Measurements from ENCODE around the gene TPRG1. TPM values are rescaled to one million over a fixed set of nuclear protein-coding genes. Genes with fewer than 3 reads are reported as not detected.

Gene TPRG1
- total and polyA plus RNA-seq, 2 of the 4 experiments (the other 2 are of a cell fraction) = 0.17 TPM; not detected in 1

GRCh38 chr3:189160519-189161309 is 11.1 kb upstream of the TPRG1 start:
- Histone ChIP-seq H2BK15ac (ENCODE audit: low read depth, low read length) (no peak overlapping the region), H2AK9ac (replicated peaks; ENCODE audit: low read depth, low read length, poor library complexity) (no peak overlapping the region), H2AFZ (replicated peaks; ENCODE audit: low read length, poor library complexity) (no peak overlapping the region), H3K14ac (replicated peaks; ENCODE audit: low read depth, low read length) (no peak overlapping the region), H3K9ac (ENCODE audit: low read depth, low read length) (no peak overlapping the region), H4K8ac (ENCODE audit: low read depth in 2 of 2, low read length in 2 of 2) (no peak overlapping the region), H3K27me3 (ENCODE audit: control insufficient read depth, insufficient read depth, low read length) (peaks cover 20% of the 10 kb centered on the region), H3K79me1 (ENCODE audit: low read depth in 1 of 2, low read length in 2 of 2) (no peaks in the 10 kb centered on the region), H3K4me1 (ENCODE audit: control insufficient read depth, insufficient read depth, low read length) (no peaks in the 10 kb centered on the region), H2AK5ac (ENCODE audit: low read depth, low read length) (no peak overlapping the region), H2BK5ac (ENCODE audit: low read depth, low read length, poor library complexity, severe bottlenecking) (no peak overlapping the region), H3K4me2 (ENCODE audit: low read depth, low read length) (no peak overlapping the region), H4K5ac (ENCODE audit: low read depth, low read length) (no peak overlapping the region), H3K56ac (ENCODE audit: extremely low read depth, insufficient read depth, low read length) (no peak overlapping the region), H3K9me1 (ENCODE audit: insufficient read depth, low read length) (no peaks in the 10 kb centered on the region), H2BK120ac (ENCODE audit: low read depth, low read length) (no peak overlapping the region), H4K20me1 (ENCODE audit: insufficient read depth, low read length) (no peaks in the 10 kb centered on the region), H3K23ac (ENCODE audit: low read depth, low read length) (no peak overlapping the region), H3K27ac (ENCODE audit: insufficient read depth, low read length) (no peak overlapping the region), H3K18ac (ENCODE audit: low read depth, low read length) (no peak overlapping the region), H3K4ac (ENCODE audit: low read depth, low read length) (no peak overlapping the region), H3K9me3 (ENCODE audit: control insufficient read depth, insufficient read depth, low read length) (no peaks in the 10 kb centered on the region), H3K36me3 (ENCODE audit: control insufficient read depth, insufficient read depth, low read length) (no peaks in the 10 kb centered on the region), H4K91ac (ENCODE audit: insufficient read depth, low read depth, low read length) (no peak overlapping the region), H3K4me3 (ENCODE audit: insufficient read depth, low read depth, low read length) (no peak overlapping the region), H2BK20ac (ENCODE audit: low read depth, low read length) (no peak overlapping the region)
- no CpG with 5 or more reads among the region's 8 CpGs for WGBS, 2 experiments (ENCODE audit: extremely low coverage in 2 of 2, insufficient read length in 1 of 2)
- ATAC-seq (ENCODE audit: low read depth) (no peak), DNase-seq (no peak)
- ChIA-PET CTCF (no interaction called here), POLR2A (ENCODE audit: unreplicated experiment) (no interaction called here)
- intact Hi-C loops (cut with micrococcal nuclease) (no loop called here), dilution Hi-C loops (cut with HindIII; ENCODE audit: low sequenced_read_pairs, unreplicated experiment) (no loop called here), in situ Hi-C loops (cut with MboI; ENCODE audit: low sequenced_read_pairs) (no loop called here)
- no peak for TF ChIP-seq RCOR1 (IDR thresholded peaks at IDR 0.05; ENCODE audit: insufficient replicate concordance, low read length)
- TF ChIP-seq CEBPB (IDR thresholded peaks at IDR 0.05; ENCODE audit: low read depth, low read length) = no peak
- TF ChIP-seq RAD21 (IDR thresholded peaks at IDR 0.05; ENCODE audit: low read length) = no peak
- TF ChIP-seq NFE2L2 (IDR thresholded peaks at IDR 0.05; ENCODE audit: low read depth, low read length) = no peak
- no peak for TF ChIP-seq BHLHE40 (IDR thresholded peaks at IDR 0.05; ENCODE audit: low read depth, low read length)
- TF ChIP-seq MAFK (IDR thresholded peaks at IDR 0.05; ENCODE audit: low read depth, low read length) = no peak
- TF ChIP-seq USF2 (IDR thresholded peaks at IDR 0.05; ENCODE audit: low read depth, low read length) = no peak
- TF ChIP-seq, protein P1, sequence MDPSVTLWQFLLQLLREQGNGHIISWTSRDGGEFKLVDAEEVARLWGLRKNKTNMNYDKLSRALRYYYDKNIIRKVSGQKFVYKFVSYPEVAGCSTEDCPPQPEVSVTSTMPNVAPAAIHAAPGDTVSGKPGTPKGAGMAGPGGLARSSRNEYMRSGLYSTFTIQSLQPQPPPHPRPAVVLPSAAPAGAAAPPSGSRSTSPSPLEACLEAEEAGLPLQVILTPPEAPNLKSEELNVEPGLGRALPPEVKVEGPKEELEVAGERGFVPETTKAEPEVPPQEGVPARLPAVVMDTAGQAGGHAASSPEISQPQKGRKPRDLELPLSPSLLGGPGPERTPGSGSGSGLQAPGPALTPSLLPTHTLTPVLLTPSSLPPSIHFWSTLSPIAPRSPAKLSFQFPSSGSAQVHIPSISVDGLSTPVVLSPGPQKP (IDR thresholded peaks at IDR 0.05; ENCODE audit: borderline replicate concordance, low read depth, low read length) = no peak
- no peak for TF ChIP-seq MAZ (IDR thresholded peaks at IDR 0.05; ENCODE audit: borderline replicate concordance, low read depth, low read length)
- TF ChIP-seq, protein P2, sequence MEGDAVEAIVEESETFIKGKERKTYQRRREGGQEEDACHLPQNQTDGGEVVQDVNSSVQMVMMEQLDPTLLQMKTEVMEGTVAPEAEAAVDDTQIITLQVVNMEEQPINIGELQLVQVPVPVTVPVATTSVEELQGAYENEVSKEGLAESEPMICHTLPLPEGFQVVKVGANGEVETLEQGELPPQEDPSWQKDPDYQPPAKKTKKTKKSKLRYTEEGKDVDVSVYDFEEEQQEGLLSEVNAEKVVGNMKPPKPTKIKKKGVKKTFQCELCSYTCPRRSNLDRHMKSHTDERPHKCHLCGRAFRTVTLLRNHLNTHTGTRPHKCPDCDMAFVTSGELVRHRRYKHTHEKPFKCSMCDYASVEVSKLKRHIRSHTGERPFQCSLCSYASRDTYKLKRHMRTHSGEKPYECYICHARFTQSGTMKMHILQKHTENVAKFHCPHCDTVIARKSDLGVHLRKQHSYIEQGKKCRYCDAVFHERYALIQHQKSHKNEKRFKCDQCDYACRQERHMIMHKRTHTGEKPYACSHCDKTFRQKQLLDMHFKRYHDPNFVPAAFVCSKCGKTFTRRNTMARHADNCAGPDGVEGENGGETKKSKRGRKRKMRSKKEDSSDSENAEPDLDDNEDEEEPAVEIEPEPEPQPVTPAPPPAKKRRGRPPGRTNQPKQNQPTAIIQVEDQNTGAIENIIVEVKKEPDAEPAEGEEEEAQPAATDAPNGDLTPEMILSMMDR (conservative IDR thresholded peaks at IDR 0.05; ENCODE audit: low read depth, low read length) = no peak
- TF ChIP-seq RFX5 (IDR thresholded peaks at IDR 0.05; ENCODE audit: low read depth, low read length) = no peak
- no peak for TF ChIP-seq POLR2A (IDR thresholded peaks at IDR 0.05; ENCODE audit: low read depth, low read length)
- TF ChIP-seq MXI1 (IDR thresholded peaks at IDR 0.05; ENCODE audit: borderline replicate concordance, low read depth, low read length) = no peak
- TF ChIP-seq FOS (IDR thresholded peaks at IDR 0.05; ENCODE audit: low read depth, low read length) = no peak
- TF ChIP-seq CHD1 (IDR thresholded peaks at IDR 0.05; ENCODE audit: low read depth, low read length) = no peak
- TF ChIP-seq SMC3 (IDR thresholded peaks at IDR 0.05; ENCODE audit: low read depth, low read length) = no peak
- BruUV-seq (replicated peaks) = no TSS peak
